Measurements from ENCODE around the gene SYNGR3.

Gene SYNGR3

DNA sequence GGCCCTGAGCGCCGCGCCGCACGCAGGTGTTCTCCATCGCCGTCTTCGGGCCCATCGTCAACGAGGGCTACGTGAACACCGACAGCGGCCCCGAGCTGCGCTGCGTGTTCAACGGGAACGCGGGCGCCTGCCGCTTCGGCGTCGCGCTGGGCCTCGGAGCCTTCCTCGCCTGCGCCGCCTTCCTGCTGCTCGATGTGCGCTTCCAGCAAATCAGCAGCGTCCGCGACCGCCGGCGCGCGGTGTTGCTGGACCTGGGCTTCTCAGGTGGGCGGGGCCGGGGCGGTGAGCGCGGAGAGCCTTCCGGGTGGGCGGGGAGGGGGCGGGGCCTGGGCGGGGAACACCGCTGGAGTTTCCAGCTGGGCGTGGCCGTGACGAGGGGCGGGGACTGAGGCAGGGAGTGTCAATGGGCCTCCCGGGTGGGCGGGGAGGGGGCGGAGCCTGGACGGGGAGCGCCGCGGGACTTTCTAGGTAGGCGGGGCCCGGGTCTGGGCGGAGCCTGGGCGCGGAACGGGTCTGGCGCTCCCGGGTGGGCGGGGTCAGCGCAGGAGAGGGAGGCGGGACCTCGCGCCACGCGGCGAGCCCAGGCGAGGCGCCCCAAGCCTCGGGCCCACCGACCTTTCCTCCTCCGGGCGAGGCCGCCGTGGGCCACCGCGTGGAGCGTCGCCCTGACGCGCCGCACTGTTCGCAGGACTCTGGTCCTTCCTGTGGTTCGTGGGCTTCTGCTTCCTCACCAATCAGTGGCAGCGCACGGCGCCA lies 2.4 kb downstream of the SYNGR3 start:
- peak overlapping the region; percentile 60 for H3K4me3 ChIP-seq (ENCODE audit: low read depth, low read length, poor library complexity, severe bottlenecking)
- TF ChIP-seq, protein P1, sequence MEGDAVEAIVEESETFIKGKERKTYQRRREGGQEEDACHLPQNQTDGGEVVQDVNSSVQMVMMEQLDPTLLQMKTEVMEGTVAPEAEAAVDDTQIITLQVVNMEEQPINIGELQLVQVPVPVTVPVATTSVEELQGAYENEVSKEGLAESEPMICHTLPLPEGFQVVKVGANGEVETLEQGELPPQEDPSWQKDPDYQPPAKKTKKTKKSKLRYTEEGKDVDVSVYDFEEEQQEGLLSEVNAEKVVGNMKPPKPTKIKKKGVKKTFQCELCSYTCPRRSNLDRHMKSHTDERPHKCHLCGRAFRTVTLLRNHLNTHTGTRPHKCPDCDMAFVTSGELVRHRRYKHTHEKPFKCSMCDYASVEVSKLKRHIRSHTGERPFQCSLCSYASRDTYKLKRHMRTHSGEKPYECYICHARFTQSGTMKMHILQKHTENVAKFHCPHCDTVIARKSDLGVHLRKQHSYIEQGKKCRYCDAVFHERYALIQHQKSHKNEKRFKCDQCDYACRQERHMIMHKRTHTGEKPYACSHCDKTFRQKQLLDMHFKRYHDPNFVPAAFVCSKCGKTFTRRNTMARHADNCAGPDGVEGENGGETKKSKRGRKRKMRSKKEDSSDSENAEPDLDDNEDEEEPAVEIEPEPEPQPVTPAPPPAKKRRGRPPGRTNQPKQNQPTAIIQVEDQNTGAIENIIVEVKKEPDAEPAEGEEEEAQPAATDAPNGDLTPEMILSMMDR (IDR thresholded peaks at IDR 0.05; ENCODE audit: low read length) = no peak
- TF ChIP-seq EZH2 (IDR thresholded peaks at IDR 0.05; ENCODE audit: borderline replicate concordance, low read length) = no peak
- H2AFZ ChIP-seq (ENCODE audit: low read length) = no peak overlapping the region
- no peaks in the 10 kb centered on the region for H4K20me1 ChIP-seq (ENCODE audit: insufficient read depth, low read length)
- H3K9me2 ChIP-seq (ENCODE audit: low read depth, low read length) = no peaks in the 10 kb centered on the region
- H3K4me1 ChIP-seq (ENCODE audit: insufficient read depth, low read length, severe bottlenecking) = peaks cover 29% of the 10 kb centered on the region
- H3K9me3 ChIP-seq (ENCODE audit: low read length) = no peaks in the 10 kb centered on the region
- H3F3A ChIP-seq (ENCODE audit: insufficient read depth, low read length) = no peaks in the 10 kb centered on the region; the same call in 1 of the 2 replicates
- H3K4me2 ChIP-seq (ENCODE audit: low read length) = peak overlapping the region; percentile 68
- peaks cover 6% of the 10 kb centered on the region; the same call in 1 of the 2 replicates for H3K27me3 ChIP-seq (ENCODE audit: insufficient read depth, low read length)
- peak overlapping the region; percentile 61 for H3K9ac ChIP-seq (ENCODE audit: low read length)
- H3K36me3 ChIP-seq (ENCODE audit: insufficient read depth, low read length) = peaks cover 9% of the 10 kb centered on the region
- peak overlapping the region; percentile 48 for H3K27ac ChIP-seq (ENCODE audit: low read depth, low read length, poor library complexity, severe bottlenecking)
- H3K79me2 ChIP-seq (ENCODE audit: insufficient read depth, low read length) = no peaks in the 10 kb centered on the region

DNA sequence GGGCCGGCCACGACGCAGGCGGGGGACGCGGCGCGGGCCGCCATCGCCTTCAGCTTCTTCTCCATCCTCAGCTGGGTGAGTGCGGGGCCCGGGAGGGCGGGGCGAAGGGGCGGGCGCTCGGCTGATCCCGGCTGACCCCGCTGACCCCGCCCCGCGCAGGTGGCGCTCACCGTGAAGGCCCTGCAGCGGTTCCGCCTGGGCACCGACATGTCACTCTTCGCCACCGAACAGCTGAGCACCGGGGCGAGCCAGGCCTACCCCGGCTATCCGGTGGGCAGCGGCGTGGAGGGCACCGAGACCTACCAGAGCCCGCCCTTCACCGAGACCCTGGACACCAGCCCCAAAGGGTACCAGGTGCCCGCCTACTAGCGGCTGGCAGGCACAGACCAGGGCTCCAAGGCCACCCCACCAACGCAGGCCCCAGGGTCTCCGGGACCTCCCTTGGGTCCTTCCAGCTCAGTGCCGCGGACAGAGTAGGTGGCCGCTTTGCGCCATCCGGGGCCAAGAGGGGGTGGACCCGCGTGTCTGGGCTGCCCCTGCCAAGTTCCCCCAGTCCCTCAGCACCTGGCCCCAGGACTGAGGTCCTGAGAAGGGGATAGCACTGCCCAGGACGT lies 3.0 kb downstream of the SYNGR3 start:
- Histone ChIP-seq H3K36me3 (ENCODE audit: insufficient read depth, low read length) (peaks cover 16% of the 10 kb centered on the region), H3K4me3 (ENCODE audit: low read depth, low read length, poor library complexity, severe bottlenecking) (no peak overlapping the region), H2AFZ (ENCODE audit: low read length) (no peak overlapping the region), H3K27ac (ENCODE audit: low read depth, low read length, poor library complexity, severe bottlenecking) (peak overlapping the region; percentile 70), H3K4me1 (ENCODE audit: insufficient read depth, low read length, severe bottlenecking) (peaks cover 29% of the 10 kb centered on the region), H3F3A (ENCODE audit: insufficient read depth, low read length) (no peaks in the 10 kb centered on the region; the same call in 1 of the 2 replicates), H3K27me3 (ENCODE audit: insufficient read depth, low read length) (peaks cover 6% of the 10 kb centered on the region; the same call in 1 of the 2 replicates), H3K9me2 (ENCODE audit: low read depth, low read length) (no peaks in the 10 kb centered on the region), H3K9ac (ENCODE audit: low read length) (no peak overlapping the region), H3K79me2 (ENCODE audit: insufficient read depth, low read length) (no peaks in the 10 kb centered on the region), H4K20me1 (ENCODE audit: insufficient read depth, low read length) (no peaks in the 10 kb centered on the region), H3K9me3 (ENCODE audit: low read length) (no peaks in the 10 kb centered on the region), H3K4me2 (ENCODE audit: low read length) (no peak overlapping the region)
- TF ChIP-seq EZH2 (IDR thresholded peaks at IDR 0.05; ENCODE audit: borderline replicate concordance, low read length) = no peak
- TF ChIP-seq, protein P1 (IDR thresholded peaks at IDR 0.05; ENCODE audit: low read length) = no peak

DNA sequence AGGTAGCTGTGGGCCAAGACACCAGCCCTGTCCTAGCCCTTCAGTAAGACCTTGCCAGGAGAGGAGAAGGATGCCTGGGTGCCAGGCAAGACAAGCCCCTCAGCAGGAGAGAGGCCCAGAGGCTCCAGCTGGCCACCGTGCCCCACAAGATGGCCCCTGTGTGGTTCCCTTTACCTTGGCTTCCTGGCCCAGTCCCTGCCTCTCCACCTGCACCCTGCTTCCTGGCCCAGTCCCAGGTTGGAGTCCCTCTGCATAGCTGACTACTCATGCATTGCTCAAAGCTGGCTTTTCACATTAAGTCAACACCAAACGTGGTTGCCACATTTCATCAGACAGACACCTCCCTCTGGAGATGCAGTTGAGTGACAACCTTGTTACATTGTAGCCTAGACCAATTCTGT lies 4.0 kb downstream of the SYNGR3 start:
- Histone ChIP-seq H3K9ac (ENCODE audit: low read length) (no peak overlapping the region; the same call in 1 of the 2 replicates), H4K20me1 (ENCODE audit: insufficient read depth, low read length) (no peaks in the 10 kb centered on the region), H3K27me3 (ENCODE audit: insufficient read depth, low read length) (peaks cover 6% of the 10 kb centered on the region; the same call in 1 of the 2 replicates), H3F3A (ENCODE audit: insufficient read depth, low read length) (no peaks in the 10 kb centered on the region; the same call in 1 of the 2 replicates), H3K36me3 (ENCODE audit: insufficient read depth, low read length) (peaks cover 26% of the 10 kb centered on the region), H3K9me3 (ENCODE audit: low read length) (no peaks in the 10 kb centered on the region), H3K4me1 (ENCODE audit: insufficient read depth, low read length, severe bottlenecking) (peaks cover 29% of the 10 kb centered on the region), H3K4me3 (ENCODE audit: low read depth, low read length, poor library complexity, severe bottlenecking) (no peak overlapping the region), H3K79me2 (ENCODE audit: insufficient read depth, low read length) (no peaks in the 10 kb centered on the region), H3K4me2 (ENCODE audit: low read length) (no peak overlapping the region), H2AFZ (ENCODE audit: low read length) (no peak overlapping the region), H3K9me2 (ENCODE audit: low read depth, low read length) (no peaks in the 10 kb centered on the region), H3K27ac (ENCODE audit: low read depth, low read length, poor library complexity, severe bottlenecking) (peak overlapping the region; percentile 70)
- no peak for TF ChIP-seq EZH2 (IDR thresholded peaks at IDR 0.05; ENCODE audit: borderline replicate concordance, low read length)

Data from OCI-LY1 (cell line).